Measurements from ENCODE around the gene SLC13A5. TPM values are rescaled to one million over a fixed set of nuclear protein-coding genes. Genes with fewer than 3 reads are reported as not detected.
A peak's percentile ranks its signal among the peaks of the same experiment; 100 is the strongest.

Gene SLC13A5
- total RNA-seq, 1 donor from 2014 or later: not detected

- peaks cover 27% of the 10 kb centered on the region for H3K4me1 Mint-ChIP-seq
- peaks cover 20% of the 10 kb centered on the region for H3K36me3 Mint-ChIP-seq
- DNase-seq (ENCODE audit: low spot score): no peak
- H3K27me3 ChIP-seq: no peaks in the 10 kb centered on the region
- H3K27ac ChIP-seq: no peak overlapping the region
- peak overlapping the region; percentile 90 for H3K27ac Mint-ChIP-seq
- H3K9me3 Mint-ChIP-seq: no peaks in the 10 kb centered on the region
- H3K4me3 Mint-ChIP-seq: peak overlapping the region; percentile 97
- no peaks in the 10 kb centered on the region for H3K27me3 Mint-ChIP-seq (ENCODE audit: insufficient read depth, low read depth)
- peak overlapping the region; percentile 70 for H3K9ac ChIP-seq
- peaks cover 49% of the 10 kb centered on the region for H3K79me2 ChIP-seq (ENCODE audit: low read depth)
- peaks cover 8% of the 10 kb centered on the region for H3K36me3 ChIP-seq
- peak overlapping the region; percentile 95 for H3K4me2 ChIP-seq
- peak overlapping the region; percentile 75 for H3K4me3 ChIP-seq
- TF ChIP-seq EZH2phosphoT487 (IDR thresholded peaks at IDR 0.05): no peak
- no peak for TF ChIP-seq EZH2 (IDR thresholded peaks at IDR 0.05)
- no peak for TF ChIP-seq CTCF (IDR thresholded peaks at IDR 0.05)
- peaks cover 11% of the 10 kb centered on the region for H3K4me1 ChIP-seq
- peaks cover 31% of the 10 kb centered on the region for H3F3A ChIP-seq (ENCODE audit: low read depth)
- H3K9me3 ChIP-seq (ENCODE audit: low read depth): no peaks in the 10 kb centered on the region
- H4K20me1 ChIP-seq (ENCODE audit: low read depth): peaks cover 18% of the 10 kb centered on the region
- no peak overlapping the region for H2AFZ ChIP-seq (replicated peaks)
Measured at GRCh38 chr17:6639014-6639585, 74.1 kb downstream of the SLC13A5 start.

- no peak overlapping the region for H2AFZ ChIP-seq (replicated peaks)
- no peak for TF ChIP-seq EZH2 (IDR thresholded peaks at IDR 0.05)
- TF ChIP-seq EZH2phosphoT487 (IDR thresholded peaks at IDR 0.05): no peak
- H3K27ac Mint-ChIP-seq: peak overlapping the region; percentile 60
- no peaks in the 10 kb centered on the region for H3K9me3 Mint-ChIP-seq
- H3K4me3 Mint-ChIP-seq: peak overlapping the region; percentile 97
- H4K20me1 ChIP-seq (ENCODE audit: low read depth): peaks cover 18% of the 10 kb centered on the region
- H3F3A ChIP-seq (ENCODE audit: low read depth): peaks cover 23% of the 10 kb centered on the region
- no peaks in the 10 kb centered on the region for H3K27me3 Mint-ChIP-seq (ENCODE audit: insufficient read depth, low read depth)
- peaks cover 43% of the 10 kb centered on the region for H3K79me2 ChIP-seq (ENCODE audit: low read depth)
- no peak overlapping the region for H3K4me3 ChIP-seq
- no peak for DNase-seq (ENCODE audit: low spot score)
- H3K4me1 ChIP-seq: peaks cover 11% of the 10 kb centered on the region
- no peaks in the 10 kb centered on the region for H3K9me3 ChIP-seq (ENCODE audit: low read depth)
- H3K36me3 Mint-ChIP-seq: peaks cover 22% of the 10 kb centered on the region
- no peak overlapping the region for H3K9ac ChIP-seq
- no peak overlapping the region for H3K4me2 ChIP-seq
- H3K4me1 Mint-ChIP-seq: peaks cover 27% of the 10 kb centered on the region
- H3K36me3 ChIP-seq: peaks cover 11% of the 10 kb centered on the region
- H3K27ac ChIP-seq: no peak overlapping the region
- no peaks in the 10 kb centered on the region for H3K27me3 ChIP-seq
Measured at GRCh38 chr17:6638046-6638908, 74.9 kb downstream of the SLC13A5 start.

GRCh38 chr17:6637458-6637840 is 75.7 kb downstream of the SLC13A5 start:
- Mint-ChIP-seq H3K27me3 (ENCODE audit: insufficient read depth, low read depth) (no peaks in the 10 kb centered on the region), H3K4me3 (peak overlapping the region; percentile 50), H3K27ac (no peak overlapping the region), H3K36me3 (peaks cover 26% of the 10 kb centered on the region), H3K4me1 (peaks cover 24% of the 10 kb centered on the region), H3K9me3 (no peaks in the 10 kb centered on the region)
- TF ChIP-seq EZH2 (IDR thresholded peaks at IDR 0.05): no peak
- TF ChIP-seq CTCF (IDR thresholded peaks at IDR 0.05): no peak
- TF ChIP-seq EZH2phosphoT487 (IDR thresholded peaks at IDR 0.05): no peak
- Histone ChIP-seq H3K79me2 (ENCODE audit: low read depth) (peaks cover 35% of the 10 kb centered on the region), H2AFZ (replicated peaks) (no peak overlapping the region), H3K9me3 (ENCODE audit: low read depth) (no peaks in the 10 kb centered on the region), H4K20me1 (ENCODE audit: low read depth) (peaks cover 18% of the 10 kb centered on the region), H3K27ac (no peak overlapping the region), H3K4me3 (no peak overlapping the region), H3F3A (ENCODE audit: low read depth) (peaks cover 17% of the 10 kb centered on the region), H3K9ac (no peak overlapping the region), H3K27me3 (no peaks in the 10 kb centered on the region), H3K36me3 (peaks cover 12% of the 10 kb centered on the region), H3K4me2 (no peak overlapping the region), H3K4me1 (peaks cover 9% of the 10 kb centered on the region)
- no peak for DNase-seq (ENCODE audit: low spot score)
